Naive thymus-derived CD8-positive, alpha-beta T cell (primary cell): ENCODE data around the gene ABT1. TPM values are rescaled to one million over a fixed set of nuclear protein-coding genes. Genes with fewer than 3 reads are reported as not detected.
A peak's percentile ranks its signal among the peaks of the same experiment; 100 is the strongest.
"Not testable (repeated sequence)": the region's sequence is repeated elsewhere in the genome, so short reads cannot be mapped to it uniquely, and the experiment has no call there.

Experiments used
- ATAC-seq, 2 donors: fragments of 150-1000 bp; cut with Tn5 transposase in 1 of 2; sonication (Bioruptor Pico), chemical (Tn5 transposase) in 1 of 2; 1 replicate in 1 of 2; 2 replicates in 1 of 2; pipeline ENCODE4 v1.10.0; 2021; ENCODE audit warnings: mild to moderate bottlenecking in 2 of 2, moderate library complexity in 2 of 2
- POLR2A ChIA-PET: fragments of 350-600 bp; sonication (Branson Sonifier 250); formaldehyde crosslinking; loops from one replicate; lab custom pipeline; 2021; ENCODE audit warnings: antibody characterized with exemption; lab: Charles Lee
- DNase-seq, 10 donors: peaks; one replicate each; pipeline versions ENCODE4 v3.0.0 to v3.0.0-alpha.2; 2020 to 2022
- H3K27ac Mint-ChIP-seq, 10 donors: one replicate each; pipeline ENCODE4 v1.8.0; 2020 to 2022; ENCODE audit warnings: mild to moderate bottlenecking in 10 of 10, mixed read lengths in 10 of 10, moderate library complexity in 4 of 10, inconsistent platforms in 1 of 10
- H3K27me3 Mint-ChIP-seq, 5 donors: one replicate each; pipeline ENCODE4 v1.8.0; 2021 to 2022; ENCODE audit warnings: mixed read lengths in 5 of 5
- H3K36me3 Mint-ChIP-seq, 3 donors: one replicate each; pipeline ENCODE4 v1.8.0; 2020 to 2022; ENCODE audit warnings: mixed read lengths in 3 of 3, mild to moderate bottlenecking in 2 of 3, inconsistent platforms in 1 of 3
- H3K4me1 Mint-ChIP-seq, 4 donors: one replicate each; pipeline ENCODE4 v1.8.0; 2021 to 2022; ENCODE audit warnings: mixed read lengths in 4 of 4
- H3K4me3 Mint-ChIP-seq, 10 donors: one replicate each; pipeline ENCODE4 v1.8.0; 2020 to 2022; ENCODE audit warnings: mild to moderate bottlenecking in 10 of 10, mixed read lengths in 10 of 10, moderate library complexity in 6 of 10, inconsistent platforms in 1 of 10
- H3K9me3 Mint-ChIP-seq, 9 donors: one replicate each; pipeline ENCODE4 v1.8.0; 2020 to 2022; ENCODE audit warnings: mixed read lengths in 9 of 9, mild to moderate bottlenecking in 3 of 9, inconsistent platforms in 1 of 9, moderate library complexity in 1 of 9
- polyA plus RNA-seq, 3 donors: library from polyadenylated mRNA; unstranded; fragments of 300-500 nt; fragmentation: Illumina TruSeq; gene quantifications; one replicate each; pipeline ENCODE4 v1.2.3, GENCODE V29; 2021
- total RNA-seq, 8 experiments: library from RNA in 2 of 8; stranded (reverse) in 2 of 8; gene quantifications; one replicate each; pipeline ENCODE4 v1.2.3 and lab custom pipeline; 2021 to 2026

The ABT1 gene
- total RNA-seq (10 to 100 TPM; 41.8 to 43.1 TPM), polyA plus RNA-seq (10 to 100 TPM; 36.7 to 43.6 (median 39.9) TPM), total RNA-seq (lab: John Stamatoyannopoulos, UW) (52.8 to 95.0 (median 68.3) reads per million in 6 experiments)

DNA sequence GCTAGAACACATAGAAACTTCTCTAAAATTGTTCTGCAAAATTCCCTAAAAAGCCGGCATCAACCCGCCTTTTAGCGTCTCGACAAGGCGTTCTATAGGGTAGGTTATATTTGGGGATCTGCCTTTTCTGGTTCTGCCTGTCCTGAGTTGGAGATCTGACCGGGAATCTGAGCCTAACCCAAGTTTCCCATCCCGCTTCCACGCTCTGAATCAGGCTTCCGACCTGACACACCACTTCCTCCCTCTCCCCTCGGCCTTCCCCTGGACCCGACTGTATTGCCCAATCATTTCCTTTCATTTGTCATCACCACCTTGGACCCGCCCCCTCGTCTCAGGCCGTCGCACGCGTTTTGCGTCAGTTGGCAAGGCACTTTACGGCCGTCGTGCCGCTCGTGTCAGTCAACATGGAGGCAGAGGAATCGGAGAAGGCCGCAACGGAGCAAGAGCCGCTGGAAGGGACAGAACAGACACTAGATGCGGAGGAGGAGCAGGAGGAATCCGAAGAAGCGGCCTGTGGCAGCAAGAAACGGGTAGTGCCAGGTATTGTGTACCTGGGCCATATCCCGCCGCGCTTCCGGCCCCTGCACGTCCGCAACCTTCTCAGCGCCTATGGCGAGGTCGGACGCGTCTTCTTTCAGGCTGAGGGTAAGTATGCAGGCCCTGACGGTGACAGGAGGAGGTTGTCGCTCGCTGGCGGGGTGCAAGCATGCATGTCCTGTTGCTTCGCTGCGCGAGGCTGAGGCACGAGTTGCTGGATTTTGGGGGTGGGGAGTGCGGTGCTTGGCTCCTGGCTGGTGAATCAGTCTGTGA, at the start of gene ABT1:
Gene ABT1, plus strand, starts transcription at position 375 of the 810 bp plus-strand sequence. Its CDS starts 30 bp downstream, at position 405.
- Mint-ChIP-seq H3K27me3 (peaks cover 6 to 26% (median 18%) of the 10 kb centered on the region in 5 donors), H3K4me1 (peaks cover 6 to 28% (median 21%) of the 10 kb centered on the region in 4 donors), H3K9me3 (no peaks in the 10 kb centered on the region), H3K4me3 (no peak within 1 kb of the TSS), H3K36me3 (peaks cover 0 to 33% (median 9%) of the 10 kb centered on the region in 3 donors), H3K27ac (peak within 1 kb of the TSS in 1 of 10 donors; percentile 86)
- POLR2A ChIA-PET = interaction anchor here (1.2 to 2.2 kb wide), 4 partner anchors 28 to 398 kb away, joined by 3 to 5 read pairs (median 3); a partner anchor contains a TSS
- ATAC-seq (peak; percentile 81 to 84), DNase-seq (peak; percentile 87 to 99 (median 95))

DNA sequence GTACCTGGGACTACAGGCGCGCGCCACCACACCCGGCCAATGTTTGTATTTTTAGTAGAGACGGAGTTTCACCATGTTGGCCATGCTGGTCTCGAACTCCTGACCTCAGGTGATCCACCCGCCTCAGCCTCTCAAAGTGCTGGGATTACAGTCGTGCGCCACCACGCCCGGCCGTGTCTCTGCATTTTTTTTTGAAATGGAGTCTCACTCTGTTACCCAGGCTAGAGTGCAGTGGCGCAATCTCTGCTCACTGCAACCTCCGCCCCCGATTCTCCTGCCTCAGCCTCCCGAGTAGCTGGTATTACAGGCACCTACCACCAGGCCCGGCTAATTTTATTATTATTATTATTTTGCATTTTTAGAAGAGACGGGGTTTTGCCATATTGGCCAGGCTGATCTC, 49.4 kb upstream of the ABT1 start:
- peaks cover 11 to 28% (median 23%) of the 10 kb centered on the region in 4 donors for H3K4me1 Mint-ChIP-seq
- H3K9me3 Mint-ChIP-seq, H3K27me3 Mint-ChIP-seq, DNase-seq, ATAC-seq, H3K4me3 Mint-ChIP-seq: not testable (repeated sequence)
- peaks cover 0 to 41% (median 2%) of the 10 kb centered on the region in 3 donors for H3K36me3 Mint-ChIP-seq
- POLR2A ChIA-PET = interaction anchor here (1.0 kb wide), 1 partner anchor 10 kb away, joined by 7 read pairs; the partner anchor contains the start of gene HMGN4
- peak overlapping the region in 1 of 10 donors; percentile 27 for H3K27ac Mint-ChIP-seq

DNA sequence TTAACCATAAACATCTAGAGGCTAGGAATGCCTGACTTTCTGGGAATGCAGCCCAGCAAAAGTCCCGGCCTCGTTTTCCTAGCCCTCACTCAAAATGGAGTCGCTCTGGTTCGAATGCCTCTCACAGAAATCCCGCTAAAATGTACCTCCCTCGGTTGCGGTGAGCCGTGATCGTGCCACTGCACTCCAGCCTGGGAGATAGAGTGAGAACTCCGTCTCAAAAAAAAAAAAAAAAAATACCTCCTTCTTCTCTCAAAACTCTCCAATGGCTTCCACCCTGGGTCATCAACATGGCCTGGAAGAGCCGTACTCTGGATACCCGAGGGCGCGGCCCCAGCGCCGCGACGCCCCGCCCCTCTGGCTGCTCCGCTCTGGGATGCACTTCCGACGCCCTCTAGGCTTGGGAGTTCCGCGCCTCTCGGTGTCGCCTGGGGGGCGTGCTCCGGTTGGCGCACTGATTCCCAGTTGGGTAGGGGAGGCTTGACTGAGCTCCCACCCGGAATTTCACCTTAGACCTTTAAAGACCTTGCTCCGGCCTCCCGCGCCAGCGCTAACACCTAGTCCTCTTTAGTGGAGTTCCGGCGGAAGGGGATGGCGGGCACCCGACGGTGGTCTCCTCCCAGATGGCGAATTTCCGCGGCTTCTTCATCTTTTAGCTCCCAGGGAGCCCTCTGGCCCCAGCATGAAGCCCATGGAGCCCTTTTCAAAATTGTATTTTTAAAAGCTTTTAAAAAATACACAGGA, 46.3 kb upstream of the ABT1 start:
- Mint-ChIP-seq H3K4me1 (peaks cover 10 to 18% (median 11%) of the 10 kb centered on the region in 4 donors), H3K4me3 (peak overlapping the region in 9 of 10 donors; percentile 89 to 95 (median 92)), H3K27me3 (peaks cover 0 to 2% (median 0%) of the 10 kb centered on the region in 5 donors), H3K9me3 (peaks cover 0 to under 1% (median 0%) of the 10 kb centered on the region in 9 donors), H3K36me3 (peaks cover 0 to 19% (median 2%) of the 10 kb centered on the region in 3 donors), H3K27ac (peak overlapping the region in 9 of 10 donors; percentile 34 to 89 (median 82))
- POLR2A ChIA-PET = interaction anchor here (1.1 to 5.5 kb wide), 4 partner anchors 8 to 76 kb away, joined by 4 to 82 read pairs (median 6); partner anchors contain the start of gene HMGN4
- ATAC-seq = peak; percentile 11 to 38
- peak in 5 of 10 donors; percentile 26 to 57 (median 41) for DNase-seq

DNA sequence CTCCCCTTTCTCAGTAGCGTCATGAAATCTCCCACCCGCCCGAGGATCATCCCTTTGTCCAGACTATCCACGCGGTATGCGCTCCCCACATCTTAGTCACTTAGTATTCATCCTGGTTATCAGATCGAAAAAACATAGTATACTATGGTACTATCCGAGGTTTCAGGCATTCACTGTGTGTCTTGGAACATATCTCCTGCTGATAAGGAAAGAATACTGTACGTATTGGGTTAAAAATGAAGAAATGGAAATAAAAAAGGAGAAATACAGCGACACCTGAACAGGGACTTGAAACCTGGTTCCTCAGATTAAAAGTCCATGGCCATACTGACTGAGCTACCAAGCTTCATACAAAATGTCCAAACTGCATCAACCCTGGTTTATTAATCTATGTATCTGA, 44.5 kb upstream of the ABT1 start:
- ATAC-seq = no peak
- peaks cover 0 to 2% (median 0%) of the 10 kb centered on the region in 9 donors for H3K9me3 Mint-ChIP-seq
- peaks cover 0 to 2% (median 0%) of the 10 kb centered on the region in 3 donors for H3K36me3 Mint-ChIP-seq
- H3K4me3 Mint-ChIP-seq = no peak overlapping the region
- no peak overlapping the region for H3K27ac Mint-ChIP-seq
- peaks cover 11 to 26% (median 19%) of the 10 kb centered on the region in 4 donors for H3K4me1 Mint-ChIP-seq
- DNase-seq = no peak
- POLR2A ChIA-PET = interaction anchor here (0.7 to 5.5 kb wide), 6 partner anchors 11 to 354 kb away, joined by 3 to 82 read pairs (median 7); partner anchors contain the start of gene HMGN4
- peaks cover 0 to 2% (median 0%) of the 10 kb centered on the region in 5 donors for H3K27me3 Mint-ChIP-seq

DNA sequence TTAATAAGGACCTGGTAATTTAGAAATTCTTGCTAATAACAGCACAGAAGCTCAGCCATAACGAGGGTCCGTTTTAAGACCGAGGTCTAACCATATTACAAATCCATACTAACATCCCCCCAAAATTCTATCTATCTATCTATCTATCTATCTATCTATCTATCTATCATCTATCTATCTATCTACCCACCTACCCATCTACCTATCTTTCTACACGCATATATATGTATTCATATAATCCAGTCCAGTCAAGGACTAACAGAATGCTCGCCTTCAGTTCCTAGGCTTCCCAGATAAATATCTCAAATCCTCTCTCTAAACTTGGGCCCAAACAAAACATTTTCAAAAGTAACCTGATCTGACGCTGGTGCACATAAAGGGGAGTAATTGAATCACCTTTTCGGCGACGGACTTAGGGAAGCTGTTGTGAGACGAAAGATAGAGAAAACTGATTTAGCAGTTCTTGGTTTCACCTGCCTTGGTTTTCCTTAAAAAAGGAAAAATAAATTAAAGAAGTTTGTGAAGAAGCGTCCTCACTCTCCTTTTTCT, 44.0 kb upstream of the ABT1 start:
- POLR2A ChIA-PET = interaction anchor here (0.8 to 5.5 kb wide), 11 partner anchors 11 to 354 kb away, joined by 3 to 82 read pairs (median 10); partner anchors contain the start of gene HMGN4
- ATAC-seq (no peak), DNase-seq (no peak)
- Mint-ChIP-seq H3K4me1 (peaks cover 11 to 26% (median 19%) of the 10 kb centered on the region in 4 donors), H3K4me3 (no peak overlapping the region), H3K9me3 (peaks cover 0 to 2% (median 0%) of the 10 kb centered on the region in 9 donors), H3K36me3 (peaks cover 0 to 2% (median 0%) of the 10 kb centered on the region in 3 donors), H3K27ac (no peak overlapping the region), H3K27me3 (peaks cover 0 to 2% (median 0%) of the 10 kb centered on the region in 5 donors)

DNA sequence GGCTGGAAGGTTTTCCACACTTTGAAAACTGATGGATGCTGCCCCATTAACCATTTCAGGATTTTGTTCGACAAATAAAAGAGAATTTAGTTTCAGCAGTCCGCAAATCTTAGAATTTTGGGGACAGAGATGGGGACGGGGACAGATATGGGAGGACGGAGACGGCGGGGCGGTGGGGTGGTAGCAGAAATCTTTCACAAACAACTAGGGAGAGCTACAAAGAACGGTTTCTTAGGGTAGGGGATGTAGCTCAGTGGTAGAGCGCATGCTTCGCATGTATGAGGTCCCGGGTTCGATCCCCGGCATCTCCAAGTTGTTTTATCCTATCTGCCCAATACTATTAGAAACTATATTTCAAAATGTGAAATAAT, 43.5 kb upstream of the ABT1 start:
- Mint-ChIP-seq H3K27ac (no peak overlapping the region), H3K9me3 (peaks cover 0 to 2% (median 0%) of the 10 kb centered on the region in 9 donors), H3K36me3 (peaks cover 0 to 2% (median 0%) of the 10 kb centered on the region in 3 donors), H3K4me1 (peaks cover 11 to 26% (median 19%) of the 10 kb centered on the region in 4 donors), H3K4me3 (no peak overlapping the region), H3K27me3 (peaks cover 0 to 2% (median 0%) of the 10 kb centered on the region in 5 donors)
- peak; percentile 49 to 88 (median 75) for DNase-seq
- ATAC-seq = peak; percentile 48 to 63
- POLR2A ChIA-PET = interaction anchor here (0.9 to 5.5 kb wide), 13 partner anchors 8 to 355 kb away, joined by 3 to 82 read pairs (median 10); partner anchors contain the start of gene HMGN4

DNA sequence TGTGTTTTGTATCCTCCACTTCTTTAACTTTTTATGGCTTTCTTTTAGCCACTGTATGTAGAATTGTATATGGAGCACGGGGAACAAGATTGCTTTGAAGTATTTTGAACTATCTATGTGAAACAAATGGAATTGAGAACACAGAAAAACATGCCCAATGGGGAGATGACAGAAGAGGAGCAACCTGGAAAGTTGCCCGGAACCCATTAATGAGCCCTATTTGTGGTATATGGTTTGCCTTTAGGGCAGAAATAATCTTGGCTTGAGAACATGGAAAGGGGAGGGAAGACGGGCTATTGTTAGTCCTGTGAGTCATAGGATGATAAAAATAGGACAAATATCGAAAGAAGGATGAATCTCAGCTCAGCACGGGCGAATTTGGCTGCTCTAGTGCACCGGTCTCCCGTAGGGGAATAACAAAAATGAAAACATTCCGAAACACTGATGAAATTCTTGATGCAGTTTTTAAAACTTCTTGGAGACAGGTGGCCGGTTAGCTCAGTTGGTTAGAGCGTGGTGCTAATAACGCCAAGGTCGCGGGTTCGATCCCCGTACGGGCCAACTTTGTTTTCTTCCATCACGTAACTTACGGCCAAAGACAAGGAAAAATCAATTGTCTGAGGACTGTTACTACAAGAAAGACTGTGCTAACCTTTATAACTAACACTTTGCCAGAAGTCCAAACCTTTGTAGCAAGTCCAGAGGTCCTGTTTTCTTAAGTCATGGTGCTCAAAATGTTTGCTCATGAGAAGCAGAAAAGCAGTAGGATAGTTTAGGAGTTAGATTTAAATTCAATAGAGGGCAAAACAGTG, 42.9 kb upstream of the ABT1 start:
- POLR2A ChIA-PET = interaction anchor here (0.6 to 5.5 kb wide), 15 partner anchors 9 to 380 kb away, joined by 3 to 82 read pairs (median 9); partner anchors contain the start of gene HMGN4
- Mint-ChIP-seq H3K4me3 (no peak overlapping the region), H3K36me3 (peaks cover 0 to 2% (median 0%) of the 10 kb centered on the region in 3 donors), H3K9me3 (peaks cover 0 to 2% (median 0%) of the 10 kb centered on the region in 9 donors), H3K27me3 (peaks cover 0 to 2% (median 0%) of the 10 kb centered on the region in 5 donors), H3K4me1 (peaks cover 11 to 26% (median 19%) of the 10 kb centered on the region in 4 donors), H3K27ac (peak overlapping the region in 1 of 10 donors; percentile 17)
- DNase-seq (peak; percentile 49 to 93 (median 77)), ATAC-seq (peak; percentile 42 to 52)

DNA sequence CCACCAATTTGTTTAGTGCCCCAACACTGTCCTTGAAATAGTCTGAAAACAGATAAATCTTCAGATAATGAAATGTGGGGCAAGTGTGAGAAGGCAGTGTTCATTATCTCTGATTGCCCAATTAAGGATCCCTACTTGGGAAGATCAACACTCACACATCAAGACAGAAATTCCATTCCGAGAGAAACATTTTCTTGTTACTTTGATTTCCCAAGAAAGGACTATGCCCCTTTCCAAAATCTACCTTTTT, 42.4 kb upstream of the ABT1 start:
- DNase-seq (peak in 1 of 10 donors; percentile 40), ATAC-seq (peak in 1 of 2 donors; percentile 15)
- Mint-ChIP-seq H3K36me3 (peaks cover 0 to 2% (median 0%) of the 10 kb centered on the region in 3 donors), H3K27me3 (peaks cover 0 to 2% (median 0%) of the 10 kb centered on the region in 5 donors), H3K9me3 (peaks cover 0 to 2% (median 0%) of the 10 kb centered on the region in 9 donors), H3K27ac (peak overlapping the region in 1 of 10 donors; percentile 17), H3K4me3 (no peak overlapping the region), H3K4me1 (peaks cover 11 to 26% (median 19%) of the 10 kb centered on the region in 4 donors)
- POLR2A ChIA-PET = interaction anchor here (0.6 to 5.5 kb wide), 15 partner anchors 9 to 382 kb away, joined by 3 to 82 read pairs (median 9); partner anchors contain the start of gene HMGN4

DNA sequence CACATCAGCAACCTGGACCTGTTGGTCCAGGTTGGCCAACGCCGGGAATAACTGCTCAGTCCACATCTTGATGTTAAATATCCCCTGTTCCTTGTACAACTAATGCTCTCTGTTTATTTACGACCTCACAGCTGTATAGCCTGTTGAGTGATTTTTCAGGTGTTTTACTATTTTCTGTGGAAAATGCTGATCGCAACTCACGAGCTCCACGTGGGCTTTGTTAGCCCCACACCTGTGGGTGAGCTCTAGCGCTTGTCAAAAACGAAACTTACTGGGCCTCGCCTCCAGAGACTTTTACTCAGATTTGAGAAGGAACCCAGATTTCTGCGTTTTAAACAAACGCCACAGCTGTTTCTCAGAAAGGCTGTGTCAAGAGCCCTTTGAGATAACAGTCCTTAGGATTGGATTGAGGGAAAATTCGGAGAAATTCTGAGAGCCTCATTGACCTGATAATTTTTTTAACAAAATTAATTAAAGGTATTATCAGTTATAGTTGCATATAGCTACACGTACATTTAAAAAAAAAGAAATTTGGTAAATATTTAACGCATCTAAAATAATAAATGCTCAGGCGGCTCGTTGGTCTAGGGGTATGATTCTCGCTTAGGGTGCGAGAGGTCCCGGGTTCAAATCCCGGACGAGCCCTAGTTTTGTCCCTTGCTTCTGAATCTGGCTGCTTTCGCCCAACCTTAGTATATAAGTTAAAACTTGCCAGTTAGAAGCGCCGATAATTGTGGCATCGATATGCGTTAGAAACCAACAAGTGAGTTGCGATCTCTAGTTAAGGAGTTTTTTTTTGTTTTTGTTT, 41.9 kb upstream of the ABT1 start:
- H3K36me3 Mint-ChIP-seq = peaks cover 0 to 2% (median 0%) of the 10 kb centered on the region in 3 donors
- peak overlapping the region in 6 of 10 donors; percentile 1 to 66 (median 52) for H3K4me3 Mint-ChIP-seq
- peaks cover 0 to 2% (median 0%) of the 10 kb centered on the region in 5 donors for H3K27me3 Mint-ChIP-seq
- H3K4me1 Mint-ChIP-seq = peaks cover 11 to 24% (median 19%) of the 10 kb centered on the region in 4 donors
- DNase-seq (peak in 9 of 10 donors; percentile 27 to 82 (median 68)), ATAC-seq (peak; percentile 57 to 66)
- POLR2A ChIA-PET = interaction anchor here (0.7 to 5.5 kb wide), 11 partner anchors 9 to 382 kb away, joined by 3 to 82 read pairs (median 9); partner anchors contain the start of gene HMGN4
- peaks cover 0 to 2% (median 0%) of the 10 kb centered on the region in 9 donors for H3K9me3 Mint-ChIP-seq
- peak overlapping the region in 7 of 10 donors; percentile 17 to 88 (median 38) for H3K27ac Mint-ChIP-seq
